HG03521 (cell line): ENCODE data around the gene TBXA2R.

ENCODE experiments used
- ATAC-seq: cut with Tn5 transposase; IDR thresholded peaks from one replicate; pipeline ENCODE4 v1.9.1; 2021; ENCODE audit warnings: mild to moderate bottlenecking, moderate library complexity; ENCODE audit not compliant: unreplicated experiment

TBXA2R gene

DNA sequence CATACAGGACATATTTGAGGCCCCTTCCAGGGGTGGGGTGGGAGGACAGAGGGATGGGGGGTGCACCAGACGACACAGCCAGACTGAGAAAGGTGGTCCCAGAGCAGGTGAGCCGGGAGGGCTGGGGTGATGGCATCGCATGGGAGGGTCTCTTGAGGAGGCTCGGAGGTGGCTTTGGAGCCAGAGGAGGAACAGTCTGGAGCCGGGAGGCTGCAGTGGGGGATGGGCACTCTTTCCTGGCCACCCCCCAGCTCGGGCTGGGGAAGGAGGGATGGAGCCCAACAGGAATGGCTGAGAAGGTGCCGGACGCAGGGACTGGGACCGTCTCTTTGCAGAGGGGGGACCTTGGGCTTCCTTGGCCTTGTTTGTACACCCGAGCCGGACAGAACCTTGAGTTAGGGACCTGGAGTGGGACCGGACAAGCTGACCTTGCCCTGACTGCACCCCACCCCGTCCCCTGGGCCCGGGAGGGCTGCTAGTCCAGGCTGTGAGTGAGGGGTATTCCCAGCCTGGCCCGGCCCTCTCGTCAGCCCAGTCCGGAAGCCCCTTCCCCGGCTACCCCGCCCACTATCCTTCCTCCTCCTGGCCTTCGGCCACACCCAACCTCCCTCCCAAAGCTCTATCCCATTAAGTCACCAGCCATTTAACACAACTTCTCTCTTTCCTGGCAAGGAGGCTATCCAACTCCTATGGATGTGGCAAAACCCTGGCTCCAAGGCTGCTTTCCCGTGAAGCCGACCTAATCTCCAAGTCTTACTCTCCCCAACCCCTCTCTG lies 816 bp upstream of the TBXA2R start:
- ATAC-seq, result no peak

DNA sequence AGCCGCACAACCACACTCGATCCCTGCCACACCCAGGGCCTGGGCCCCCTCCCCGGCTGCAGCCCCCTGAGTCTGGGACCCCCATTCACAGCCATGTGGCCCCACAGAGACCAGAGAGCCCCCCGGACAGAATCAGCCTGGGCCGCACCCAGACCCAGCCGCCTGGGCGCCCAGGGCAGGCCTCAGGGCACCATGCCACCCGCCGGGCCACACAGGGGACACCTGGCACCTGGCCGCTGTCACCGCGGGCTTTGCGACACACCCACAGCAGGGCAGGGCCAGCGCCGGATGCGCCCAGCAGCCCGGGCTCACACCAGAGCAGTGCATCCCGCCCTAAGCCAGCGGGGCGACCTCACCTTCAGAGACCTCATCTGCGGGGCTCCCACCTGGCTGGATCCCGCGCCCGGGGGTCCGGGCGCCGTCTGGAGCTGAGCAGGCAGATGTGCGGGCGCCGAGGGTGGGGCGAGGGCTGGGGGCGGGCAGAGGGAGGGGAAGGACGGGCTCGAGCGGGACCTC lies 443 bp downstream of the TBXA2R start:
- no peak for ATAC-seq

DNA sequence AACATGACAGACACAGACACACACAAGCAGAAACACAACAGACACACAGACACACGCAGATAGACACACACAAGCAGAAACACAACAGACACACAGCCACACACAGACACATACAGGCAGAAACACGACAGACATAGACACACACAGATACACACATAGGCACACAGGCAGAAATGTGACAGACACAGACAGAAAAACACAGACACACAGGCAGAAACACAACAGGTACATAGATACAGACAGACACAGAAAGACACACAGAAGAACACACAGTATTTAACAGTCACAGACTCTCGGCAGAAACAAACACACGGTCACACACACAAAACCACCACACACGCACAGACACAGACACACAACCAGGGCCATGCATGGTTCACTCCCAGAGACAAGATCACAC lies 905 bp downstream of the TBXA2R start:
- no peak for ATAC-seq

DNA sequence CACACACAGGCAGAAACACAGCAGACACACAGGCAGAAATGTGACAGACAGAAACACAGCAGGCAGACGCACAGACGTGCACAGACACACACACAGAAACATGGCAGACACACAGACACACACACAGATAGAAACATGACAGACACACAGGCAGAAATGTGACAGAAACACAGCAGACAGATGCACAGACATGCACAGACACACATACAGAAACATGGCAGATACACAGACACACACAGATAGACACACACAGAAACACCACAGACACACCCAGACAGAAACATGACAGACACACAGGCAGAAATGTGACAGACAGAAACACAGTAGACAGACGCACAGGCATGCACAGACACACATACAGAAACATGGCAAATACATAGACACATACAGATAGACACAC lies 1.3 kb downstream of the TBXA2R start:
- no peak for ATAC-seq

DNA sequence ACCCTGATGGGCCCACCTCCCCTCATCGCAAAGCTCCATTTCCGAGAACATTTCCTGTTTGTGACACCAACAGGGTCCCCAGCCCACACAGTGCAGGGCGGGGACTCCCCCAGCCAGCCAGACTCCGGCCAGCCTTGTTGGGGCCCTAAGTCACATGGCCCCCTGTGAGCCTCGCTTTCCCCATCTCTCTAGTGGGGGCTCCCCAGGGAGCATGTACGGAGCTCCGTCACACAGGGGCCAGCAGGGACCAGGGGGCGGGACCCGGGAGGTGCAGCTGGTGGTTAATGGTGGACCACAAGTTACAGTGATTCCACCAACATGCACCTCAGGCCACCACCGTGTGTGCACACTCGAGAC lies 1.7 kb downstream of the TBXA2R start:
- no peak for ATAC-seq

DNA sequence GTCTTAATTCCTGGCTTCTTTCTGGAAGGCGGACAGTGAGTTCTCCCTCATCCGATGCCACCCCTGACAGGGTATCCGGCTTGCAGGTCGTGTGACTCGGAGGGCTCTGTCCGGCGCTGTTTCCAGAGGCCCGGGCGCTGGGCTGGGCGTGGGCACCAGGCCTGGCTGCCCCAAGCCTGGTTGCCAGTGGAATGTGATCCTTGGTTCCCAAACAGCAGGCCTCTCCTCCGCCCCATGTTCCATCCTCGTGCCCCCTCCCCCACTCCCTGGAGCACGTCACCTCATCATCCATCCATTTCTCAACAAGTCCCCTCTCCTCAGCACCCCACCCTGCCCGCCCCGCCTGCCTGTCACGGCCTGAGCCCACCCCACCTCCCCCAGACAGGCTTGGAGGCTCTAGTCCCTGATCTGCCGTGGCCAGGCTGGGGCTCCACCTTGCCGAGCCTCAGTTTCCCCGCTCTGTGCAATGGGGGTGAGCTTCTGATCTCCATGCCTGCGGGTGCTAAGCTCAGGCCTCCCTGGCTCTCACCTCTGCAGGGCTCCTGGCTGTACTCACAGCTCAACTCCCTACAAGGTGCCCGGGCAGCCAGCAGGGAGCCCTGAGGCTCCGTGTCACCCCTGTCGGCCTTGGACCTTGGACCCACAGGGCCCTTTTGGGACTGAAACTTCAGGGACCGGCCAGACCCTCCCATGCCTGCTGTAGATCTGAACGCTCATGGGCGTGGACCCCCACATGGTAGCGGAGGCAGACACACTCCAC lies 2.3 kb downstream of the TBXA2R start:
- no peak for ATAC-seq

DNA sequence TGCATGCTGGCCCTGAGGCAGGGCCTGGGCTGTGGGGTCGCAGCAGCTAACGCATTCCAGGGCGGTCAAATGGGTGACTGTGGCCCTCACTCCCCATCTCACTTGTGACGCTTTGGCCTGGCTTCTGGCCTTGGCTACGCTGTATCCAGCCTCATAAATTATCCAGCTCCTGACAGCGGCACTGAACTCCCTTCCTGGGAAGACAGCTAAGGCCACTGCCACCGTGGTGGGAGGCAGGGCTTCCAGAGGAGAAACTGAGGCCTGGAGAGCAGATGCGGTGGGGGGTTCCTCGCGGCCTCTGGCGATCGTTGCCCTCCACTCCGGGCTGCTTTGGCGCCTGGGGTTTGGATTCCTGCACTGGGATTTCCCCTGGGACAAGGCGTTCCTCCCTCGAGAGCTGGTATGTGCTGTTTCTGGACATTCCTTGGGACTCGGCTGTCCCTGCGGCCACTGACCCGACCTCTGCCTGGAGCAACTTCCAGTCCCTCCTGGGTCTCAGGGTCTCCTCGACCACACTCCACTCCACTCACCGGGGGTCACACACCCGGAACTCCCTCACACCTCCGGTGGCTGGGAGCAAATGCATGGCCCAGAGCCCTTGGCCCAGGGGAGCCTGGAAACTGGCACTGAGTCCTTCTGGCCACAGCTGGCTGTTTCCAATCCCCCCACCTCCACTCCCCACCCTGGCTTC lies 3.4 kb downstream of the TBXA2R start:
- ATAC-seq, result no peak

DNA sequence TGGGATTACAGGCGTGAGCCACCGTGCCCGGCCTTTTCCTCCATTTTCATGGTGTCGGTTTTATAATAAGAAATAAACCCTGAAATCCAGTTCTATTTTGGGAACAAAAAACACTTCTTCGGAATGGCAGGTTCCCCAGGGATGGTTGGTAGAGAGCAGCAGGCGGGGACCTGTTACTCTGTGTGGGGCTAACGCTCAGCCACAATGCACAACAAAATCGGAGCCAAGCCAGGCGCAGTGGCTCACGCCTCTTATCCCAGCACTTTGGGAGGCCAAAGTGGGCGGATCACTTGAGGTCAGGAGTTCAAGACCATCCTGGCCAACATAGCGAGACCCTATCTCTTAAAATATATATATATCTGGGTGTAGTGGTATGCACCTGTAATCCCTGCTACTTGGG lies 5.7 kb downstream of the TBXA2R start:
- ATAC-seq, result no peak

DNA sequence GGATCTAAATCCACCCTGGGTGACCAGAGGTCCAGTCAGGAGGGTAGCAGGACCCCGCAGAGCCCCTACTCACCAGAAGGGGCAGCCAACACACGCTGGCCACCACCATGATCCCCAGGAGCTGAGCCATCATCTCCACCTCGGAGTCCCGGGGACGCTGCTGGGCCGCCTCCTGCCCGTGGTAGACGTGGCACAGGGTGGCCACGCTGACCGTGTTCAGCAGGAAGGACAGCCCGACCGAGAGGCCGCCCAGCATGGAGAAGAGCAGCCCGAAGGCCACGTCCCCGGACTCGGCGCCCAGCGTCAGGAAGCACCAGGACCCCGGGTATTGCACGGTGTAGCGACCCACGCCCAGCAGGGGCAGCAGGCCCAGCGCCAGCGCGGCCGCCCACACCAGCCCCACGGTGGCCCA lies 6.9 kb downstream of the TBXA2R start:
- ATAC-seq, result no peak

DNA sequence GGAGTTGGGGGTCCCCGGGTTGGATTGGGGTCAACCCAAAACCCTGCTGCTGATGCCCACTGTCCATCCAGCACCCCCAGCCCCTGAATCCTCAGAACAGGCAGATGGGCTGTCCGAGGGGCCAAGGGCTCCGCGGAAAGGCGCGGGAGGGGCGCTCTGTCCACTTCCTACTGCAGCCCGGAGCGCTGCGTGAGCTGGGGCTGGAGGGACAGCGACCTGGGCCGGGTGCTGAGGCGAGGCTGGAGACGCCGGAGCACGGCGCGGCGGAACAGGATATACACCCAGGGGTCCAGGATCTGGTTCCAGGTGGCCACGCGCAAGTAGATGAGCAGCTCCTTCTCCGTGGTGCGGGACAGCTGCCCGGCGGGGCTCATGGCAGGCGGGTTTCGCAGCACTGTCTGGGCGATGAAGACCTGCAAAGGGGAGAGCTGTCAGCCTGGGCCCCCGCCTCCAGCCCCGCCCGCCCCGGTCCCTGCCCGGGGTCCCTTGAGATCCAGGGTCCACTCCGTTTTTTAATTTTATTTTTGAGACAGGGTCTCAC lies 11.1 kb downstream of the TBXA2R start:
- ATAC-seq, result no peak

DNA sequence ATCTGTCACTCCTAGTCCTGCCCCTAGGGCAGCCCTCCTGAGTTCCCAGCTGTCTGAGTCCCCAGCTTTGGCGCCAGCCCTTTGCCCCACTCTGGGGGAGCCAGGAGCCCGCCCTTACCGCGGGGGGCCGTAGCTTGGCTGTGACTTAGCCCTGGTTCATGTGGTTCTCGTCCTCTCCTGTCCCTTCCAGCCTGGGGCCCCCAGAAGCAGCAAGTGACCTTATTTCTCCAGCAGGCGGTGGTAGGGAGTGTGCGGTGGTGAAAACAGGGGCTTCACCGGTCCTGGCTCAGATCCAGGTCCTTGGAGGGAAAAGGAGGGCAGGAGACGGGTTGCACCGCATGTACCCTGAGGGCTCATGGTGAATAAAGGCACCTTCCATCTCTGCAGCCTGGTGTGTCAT lies 13.5 kb downstream of the TBXA2R start:
- no peak for ATAC-seq

DNA sequence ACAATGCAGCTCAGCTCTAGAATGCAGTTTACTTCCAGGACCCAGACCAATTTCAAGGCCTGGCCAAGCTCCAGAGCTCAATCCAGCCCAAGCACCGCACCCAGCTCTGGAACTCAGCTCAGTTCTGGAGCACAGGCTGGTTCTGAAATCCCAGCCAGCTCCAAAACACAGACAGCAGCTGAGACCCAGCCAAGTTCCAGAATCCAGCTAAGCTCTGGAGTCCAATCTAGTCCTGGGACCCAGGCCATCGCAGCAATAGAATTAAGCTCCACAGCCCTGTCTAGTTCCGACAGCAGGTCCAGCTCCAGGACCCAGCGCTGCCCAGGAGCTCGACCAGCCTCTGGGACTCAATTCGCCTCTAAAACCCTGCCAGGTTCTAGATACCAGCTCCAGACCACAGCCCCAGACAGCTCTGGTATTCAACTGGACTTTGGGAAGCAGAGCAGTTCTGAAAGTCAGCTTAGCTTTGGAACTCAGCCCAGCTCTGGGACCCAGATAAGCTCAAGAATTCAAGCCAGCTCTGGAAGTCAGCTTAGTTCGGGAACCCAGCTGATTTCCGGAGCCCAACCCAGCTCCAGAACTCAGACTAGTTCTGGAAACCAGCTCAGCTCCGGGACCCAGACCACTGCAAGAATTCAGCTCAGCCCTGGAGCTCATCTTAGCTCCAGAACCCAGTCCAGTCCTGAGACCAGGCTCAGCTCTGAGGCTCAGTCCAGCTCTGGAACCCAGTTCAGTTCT lies 14.6 kb downstream of the TBXA2R start:
- ATAC-seq, result no peak

DNA sequence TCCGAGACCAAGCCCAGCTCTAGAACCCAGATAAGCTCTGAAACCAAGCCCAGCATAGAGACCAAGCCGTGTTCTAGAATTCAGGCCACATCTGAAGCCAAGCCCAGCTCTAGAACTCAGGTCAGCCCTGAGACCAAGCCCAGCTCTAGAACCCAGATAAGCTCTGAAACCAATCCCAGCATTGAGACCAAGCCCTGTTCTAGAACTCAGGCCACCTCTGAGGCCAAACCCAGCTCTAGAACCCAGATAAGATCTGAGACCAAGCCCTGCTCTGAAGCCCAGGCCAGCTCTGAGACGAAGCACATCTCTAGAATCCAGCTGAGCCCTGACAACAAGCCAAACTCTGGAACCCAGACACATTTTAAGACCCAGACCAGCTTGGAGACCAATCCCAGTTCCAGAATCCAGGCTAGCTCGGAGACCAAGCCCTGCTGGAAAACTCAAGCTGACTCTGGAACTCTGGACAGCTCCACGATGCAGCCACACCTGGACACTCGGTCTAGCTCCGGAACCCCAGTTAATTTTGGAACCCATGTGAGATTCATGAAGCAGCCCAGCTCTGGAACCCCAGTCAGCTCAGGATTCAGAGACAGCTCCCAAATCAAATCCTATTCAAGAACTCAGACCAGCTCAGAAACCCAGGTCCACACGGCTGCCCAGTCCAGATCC lies 15.6 kb downstream of the TBXA2R start:
- no peak for ATAC-seq

DNA sequence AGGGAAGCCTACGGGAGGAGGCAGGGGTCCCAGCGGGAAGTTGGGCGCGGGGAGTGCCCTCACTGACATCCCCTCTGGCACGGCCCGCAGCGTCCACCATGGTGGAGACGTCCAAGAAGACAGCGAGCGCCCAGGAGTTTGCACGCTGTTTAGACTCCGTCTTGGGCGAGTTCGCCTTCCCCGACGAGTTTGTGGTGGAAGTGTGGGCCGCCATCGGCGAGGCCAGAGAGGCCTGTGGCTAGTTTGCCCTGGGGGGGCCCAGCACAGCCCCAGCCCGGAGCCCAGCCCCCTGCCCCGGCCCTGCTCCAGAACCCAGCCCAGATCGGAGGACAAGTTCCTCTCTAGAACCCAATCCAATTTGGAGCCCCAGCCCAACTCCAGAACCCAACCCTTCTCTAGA lies 16.7 kb downstream of the TBXA2R start:
- no peak for ATAC-seq

DNA sequence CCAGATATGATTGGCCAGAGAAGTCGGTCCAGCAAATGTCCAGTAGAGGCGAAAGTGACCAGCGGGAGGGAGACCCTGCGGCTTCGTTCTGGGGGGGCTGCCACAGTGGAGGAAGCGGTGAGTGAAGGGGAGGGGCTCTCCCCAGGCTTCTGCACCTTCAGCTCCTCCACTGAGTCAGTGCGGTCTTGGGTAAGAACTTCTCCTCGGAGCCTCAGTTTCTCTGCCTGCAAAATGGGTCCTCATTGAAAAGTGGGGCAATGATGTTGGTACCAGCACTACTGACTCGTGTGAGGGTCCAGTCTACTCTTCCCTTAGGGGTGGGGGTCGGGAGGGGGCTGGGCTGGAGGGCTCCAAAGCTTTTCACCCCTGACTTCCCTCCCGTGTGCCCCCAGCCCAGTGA lies 17.2 kb downstream of the TBXA2R start:
- no peak for ATAC-seq

DNA sequence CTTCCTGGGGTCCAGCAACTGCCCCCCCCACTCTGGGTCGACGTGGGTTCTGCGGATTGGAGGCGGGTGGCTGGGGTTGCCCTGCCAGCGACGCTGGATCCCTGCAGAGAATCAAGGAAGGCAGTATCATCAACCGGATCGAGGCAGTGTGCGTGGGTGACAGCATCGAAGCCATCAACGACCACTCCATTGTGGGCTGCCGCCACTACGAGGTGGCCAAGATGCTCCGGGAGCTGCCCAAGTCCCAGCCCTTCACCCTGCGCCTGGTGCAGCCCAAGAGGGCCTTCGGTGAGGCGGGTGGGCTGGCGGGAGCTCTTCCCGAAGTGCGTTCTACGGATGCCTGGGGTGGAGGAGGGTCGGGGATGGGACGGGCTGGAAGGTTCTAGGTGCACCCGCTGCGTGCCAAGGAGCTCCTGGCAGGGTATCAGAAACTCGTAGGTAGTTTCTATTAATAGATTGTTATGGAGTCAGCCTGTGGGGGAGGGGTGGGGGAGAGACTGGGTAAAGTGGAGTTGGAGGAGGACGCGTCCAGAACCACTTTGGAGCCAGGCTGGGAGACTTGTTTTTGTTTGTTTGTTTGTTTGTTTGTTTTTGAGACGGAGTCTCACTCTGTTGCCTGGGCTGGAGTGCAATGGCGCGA lies 19.8 kb downstream of the TBXA2R start:
- no peak for ATAC-seq

DNA sequence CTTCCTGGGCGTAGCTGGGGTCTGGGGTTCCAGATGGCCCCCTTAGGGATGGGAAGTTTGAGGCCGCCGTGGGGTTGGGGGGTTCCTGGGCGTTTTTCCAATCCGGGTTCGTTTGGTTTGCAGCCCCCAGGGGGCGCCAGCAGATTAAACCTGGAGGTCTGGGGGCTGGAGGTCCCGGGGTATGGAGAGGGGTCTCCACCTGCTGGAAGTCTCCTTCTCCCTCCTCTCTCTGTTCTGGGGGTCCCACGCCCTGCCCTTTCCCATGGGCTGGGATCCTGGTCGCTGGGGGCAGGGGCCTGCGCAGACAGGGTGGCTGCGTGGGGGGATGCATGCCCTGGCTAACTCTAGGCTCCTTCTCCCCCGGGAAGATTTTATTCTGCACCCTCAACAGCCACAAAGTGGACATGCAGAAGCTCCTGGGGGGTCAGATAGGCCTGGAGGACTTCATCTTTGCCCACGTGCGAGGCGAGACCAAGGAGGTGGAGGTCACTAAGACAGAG lies 20.5 kb downstream of the TBXA2R start:
- ATAC-seq, result no peak

DNA sequence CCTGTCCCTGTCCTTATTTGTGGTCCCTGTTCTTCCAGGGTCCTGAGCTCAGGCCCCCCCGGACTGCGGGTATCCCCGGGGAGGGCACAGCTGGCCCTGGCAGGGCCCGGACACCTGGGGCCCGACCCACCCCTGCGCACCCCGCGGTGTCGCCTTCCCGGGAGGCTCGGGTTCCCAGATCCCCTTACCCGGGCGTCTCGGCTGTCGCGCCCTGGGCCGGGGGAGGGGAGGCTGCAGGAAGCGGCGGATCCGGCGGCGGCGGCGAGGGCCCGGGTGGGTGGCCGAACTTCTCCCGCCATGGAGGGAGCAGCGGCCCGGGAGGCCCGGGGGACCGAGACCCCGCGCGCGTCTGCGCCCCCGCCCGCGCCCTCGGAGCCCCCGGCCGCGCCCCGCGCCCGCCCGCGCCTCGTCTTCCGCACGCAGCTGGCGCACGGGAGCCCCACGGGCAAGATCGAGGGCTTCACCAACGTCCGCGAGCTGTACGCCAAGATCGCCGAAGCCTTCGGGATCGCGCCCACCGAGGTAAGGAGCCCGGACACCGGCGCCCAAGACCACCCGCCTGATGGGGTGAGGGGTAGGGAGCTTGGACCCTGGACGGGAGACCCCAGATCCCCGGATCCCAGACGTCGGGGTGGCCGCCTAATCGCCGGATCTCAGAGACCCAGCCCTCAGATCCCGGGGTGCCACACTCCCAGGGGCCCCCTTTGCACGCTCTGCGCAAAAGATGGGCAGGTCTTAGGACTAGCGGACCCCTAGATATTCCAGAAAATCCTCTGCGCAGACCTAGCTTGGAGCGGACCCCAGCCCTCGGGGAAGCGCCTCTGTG lies 21.2 kb downstream of the TBXA2R start, which contains the start of gene GIPC3:
Gene GIPC3, plus strand, starts transcription at position 178 of the 826 bp plus-strand sequence. Its CDS starts 120 bp downstream, at position 298.
- ATAC-seq, result no peak
